ENCODE results near the gene C16orf87. TPM values are rescaled to one million over a fixed set of nuclear protein-coding genes. Genes with fewer than 3 reads are reported as not detected.

C16orf87 gene
- polyA plus RNA-seq, 1 donor from 2014 or later, result 27.5 TPM

- Histone ChIP-seq H3K9me3 (ENCODE audit: low read length) (no peaks in the 10 kb centered on the region), H3K79me2 (replicated peaks; ENCODE audit: insufficient read depth, low read length) (no peaks in the 10 kb centered on the region), H4K20me1 (ENCODE audit: insufficient read depth) (no peaks in the 10 kb centered on the region), H3K27me3 (ENCODE audit: insufficient read depth, low read depth, low read length) (no peaks in the 10 kb centered on the region), H3K36me3 (ENCODE audit: insufficient read depth, low read length) (no peaks in the 10 kb centered on the region), H3K4me3 (ENCODE audit: low read length) (no peak overlapping the region), H3K9me2 (ENCODE audit: insufficient read depth, low read length) (no peaks in the 10 kb centered on the region), H3K4me2 (ENCODE audit: low read length) (no peak overlapping the region), H3K27ac (ENCODE audit: low read length) (no peak overlapping the region), H3F3A (ENCODE audit: insufficient read depth, low read length, poor library complexity, severe bottlenecking) (no peaks in the 10 kb centered on the region), H3K9ac (ENCODE audit: low read length) (no peak overlapping the region), H2AFZ (ENCODE audit: low read depth, low read length) (no peak overlapping the region)
- TF ChIP-seq RAD21 (conservative IDR thresholded peaks at IDR 0.05), result no peak
- TF ChIP-seq EP300 (conservative IDR thresholded peaks at IDR 0.05; ENCODE audit: poor library complexity, severe bottlenecking), result no peak
- no peak for TF ChIP-seq REST (IDR thresholded peaks at IDR 0.05; ENCODE audit: borderline replicate concordance)
- TF ChIP-seq CTCF (IDR thresholded peaks at IDR 0.05; ENCODE audit: poor library complexity, severe bottlenecking), result no peak
These were observed 47.2 kb downstream of the C16orf87 start for GRCh38 chr16:46783800-46784199.

- no peaks in the 10 kb centered on the region for H3K27me3 ChIP-seq (ENCODE audit: insufficient read depth, low read depth, low read length)
- H3K4me2 ChIP-seq (ENCODE audit: low read length), result no peak overlapping the region
- TF ChIP-seq TAF1 (IDR thresholded peaks at IDR 0.05; ENCODE audit: low read depth), result no peak
- TF ChIP-seq EZH2 (IDR thresholded peaks at IDR 0.05; ENCODE audit: borderline replicate concordance, insufficient read depth, low read length, poor library complexity, severe bottlenecking), result no peak
- no peak for TF ChIP-seq CTCF (IDR thresholded peaks at IDR 0.05; ENCODE audit: poor library complexity, severe bottlenecking)
- no peak for TF ChIP-seq REST (IDR thresholded peaks at IDR 0.05; ENCODE audit: borderline replicate concordance)
- TF ChIP-seq RAD21 (conservative IDR thresholded peaks at IDR 0.05), result no peak
- no peak for TF ChIP-seq MXI1 (conservative IDR thresholded peaks at IDR 0.05; ENCODE audit: poor library complexity, severe bottlenecking)
- no peak for TF ChIP-seq EP300 (conservative IDR thresholded peaks at IDR 0.05; ENCODE audit: poor library complexity, severe bottlenecking)
- TF ChIP-seq POLR2AphosphoS5 (IDR thresholded peaks at IDR 0.05), result no peak
- TF ChIP-seq SMC3 (conservative IDR thresholded peaks at IDR 0.05; ENCODE audit: poor library complexity), result no peak
- no peaks in the 10 kb centered on the region for H4K20me1 ChIP-seq (ENCODE audit: insufficient read depth)
- no peaks in the 10 kb centered on the region for H3K9me2 ChIP-seq (ENCODE audit: insufficient read depth, low read length)
- no peak overlapping the region for H2AFZ ChIP-seq (ENCODE audit: low read depth, low read length)
- H3K27ac ChIP-seq (ENCODE audit: low read length), result no peak overlapping the region
- no peak overlapping the region for H3K4me3 ChIP-seq (ENCODE audit: low read length)
- H3F3A ChIP-seq (ENCODE audit: insufficient read depth, low read length, poor library complexity, severe bottlenecking), result no peaks in the 10 kb centered on the region
- no peak overlapping the region for H3K9ac ChIP-seq (ENCODE audit: low read length)
- H3K36me3 ChIP-seq (ENCODE audit: insufficient read depth, low read length), result no peaks in the 10 kb centered on the region
- H3K79me2 ChIP-seq (replicated peaks; ENCODE audit: insufficient read depth, low read length), result no peaks in the 10 kb centered on the region
- H3K9me3 ChIP-seq (ENCODE audit: low read length), result no peaks in the 10 kb centered on the region
These were observed 48.7 kb downstream of the C16orf87 start for GRCh38 chr16:46782320-46782719.

All from neural cell (in vitro differentiated cells).